A172 (cell line): ENCODE results near the gene ARSD. TPM values are rescaled to one million over a fixed set of nuclear protein-coding genes. Genes with fewer than 3 reads are reported as not detected.
"Not testable (repeated sequence)": the region's sequence is repeated elsewhere in the genome, so short reads cannot be mapped to it uniquely, and the experiment has no call there.

Experiments
- DNase-seq: peaks from one replicate; pipeline ENCODE4 v3.0.0-alpha.2; 2015; ENCODE audit warnings: low spot score
- total RNA-seq: library from RNA; depleted of rRNA; stranded (reverse); fragments of >200 nt; shearing (Covaris generic); gene quantifications from 2 replicates; pipeline ENCODE4 v1.2.3, GENCODE V29; 2014; rRNA removed

The ARSD gene
- 17.7 and 32.0 TPM in 2 replicates for total RNA-seq

- DNase-seq, result peak; percentile 94
Observed at GRCh38 chrX:2928583-2929434, at the start of gene ARSD. Gene ARSD, minus strand, starts transcription at chrX:2929339. Its CDS starts 64 bp downstream, at chrX:2929275.

GRCh38 chrX:2978639-2979038 is 49.5 kb upstream of the ARSD start:
- not testable (repeated sequence) for DNase-seq

GRCh38 chrX:2974961-2975360 is 45.8 kb upstream of the ARSD start:
- no peak for DNase-seq

- no peak for DNase-seq
Observed at GRCh38 chrX:2972391-2972790, 43.3 kb upstream of the ARSD start.

- no peak for DNase-seq
Observed at GRCh38 chrX:2969021-2969420, 39.9 kb upstream of the ARSD start.

GRCh38 chrX:2967998-2968909 is 39.1 kb upstream of the ARSD start:
- DNase-seq, result peak; percentile 52

- no peak for DNase-seq
Observed at GRCh38 chrX:2967584-2967983, 38.4 kb upstream of the ARSD start.

GRCh38 chrX:2967012-2967411 is 37.9 kb upstream of the ARSD start:
- DNase-seq, result no peak

GRCh38 chrX:2965965-2966364 is 36.8 kb upstream of the ARSD start:
- DNase-seq, result no peak

- DNase-seq, result peak; percentile 34
Observed at GRCh38 chrX:2963992-2964794, 35.1 kb upstream of the ARSD start.

GRCh38 chrX:2963449-2963848 is 34.3 kb upstream of the ARSD start:
- not testable (repeated sequence) for DNase-seq

GRCh38 chrX:2962381-2962780 is 33.2 kb upstream of the ARSD start:
- no peak for DNase-seq

GRCh38 chrX:2960861-2961515 is 31.8 kb upstream of the ARSD start:
- no peak for DNase-seq

GRCh38 chrX:2958199-2958598 is 29.1 kb upstream of the ARSD start:
- no peak for DNase-seq

- DNase-seq, result no peak
Observed at GRCh38 chrX:2955838-2956237, 26.7 kb upstream of the ARSD start.

- DNase-seq, result no peak
Observed at GRCh38 chrX:2955281-2955680, 26.1 kb upstream of the ARSD start.

GRCh38 chrX:2954541-2954940 is 25.4 kb upstream of the ARSD start:
- DNase-seq, result no peak

- DNase-seq, result not testable (repeated sequence)
Observed at GRCh38 chrX:2937942-2938341, 8.8 kb upstream of the ARSD start.

GRCh38 chrX:2934715-2935710 is 5.9 kb upstream of the ARSD start:
- DNase-seq, result no peak
